C4-2B (cell line): Measurements from ENCODE around the gene HDAC10.

ENCODE experiments used
- CTCF ChIP-seq: fragments of 450-650 bp; conservative IDR thresholded peaks from 2 replicates; pipeline ENCODE4 v1.5.1; 2017; ENCODE audit warnings: mild to moderate bottlenecking
- ZFX ChIP-seq: fragments of 450-650 bp; IDR thresholded peaks from 2 replicates; pipeline ENCODE4 v1.6.1; 2017

- no peak for TF ChIP-seq CTCF
- no peak for TF ChIP-seq ZFX
Measured at GRCh38 chr22:50278956-50279619, 28.0 kb upstream of the HDAC10 start.
